Kidney (tissue), 14 donors: ENCODE results near the gene C1QTNF1. TPM values are rescaled to one million over a fixed set of nuclear protein-coding genes. Genes with fewer than 3 reads are reported as not detected.
A peak's percentile ranks its signal among the peaks of the same experiment; 100 is the strongest.

Experiments
- DNase-seq, 5 donors: peaks; one replicate each; pipeline ENCODE4 v3.0.0-alpha.2; 2013 to 2020
- FAIRE-seq: peaks from 2 replicates; lab custom pipeline; 2012; peaks lifted over from hg19 to GRCh38; lab: Jason Lieb, UNC
- H3K27ac ChIP-seq, 2 donors: one replicate each; pipeline ENCODE4 v1.7.0; 2013; ENCODE audit warnings: low read depth in 2 of 2, low read length in 2 of 2, inconsistent platforms in 1 of 2
- H3K27me3 ChIP-seq: one replicate; pipeline ENCODE4 v1.7.1; 2013; ENCODE audit warnings: low read length, inconsistent platforms; ENCODE audit not compliant: control insufficient read depth, insufficient read depth
- H3K36me3 ChIP-seq, 3 donors: one replicate each; pipeline versions ENCODE4 v1.7.0 to v1.7.1; 2013; ENCODE audit warnings: low read length in 3 of 3, control low read depth in 1 of 3, inconsistent platforms in 1 of 3; ENCODE audit not compliant: insufficient read depth in 3 of 3, control insufficient read depth in 2 of 3
- H3K4me1 ChIP-seq, 3 donors: one replicate each; pipeline versions ENCODE4 v1.7.0 to v1.7.1; 2013; ENCODE audit warnings: low read length in 3 of 3, inconsistent platforms in 1 of 3, low read depth in 1 of 3; ENCODE audit not compliant: control insufficient read depth in 2 of 3, insufficient read depth in 2 of 3
- H3K4me3 ChIP-seq, 3 donors: one replicate each; pipeline versions ENCODE4 v1.7.0 to v1.8.1; 2013; ENCODE audit warnings: low read length in 3 of 3, control low read depth in 1 of 3, inconsistent platforms in 1 of 3
- H3K9ac ChIP-seq, 3 donors: one replicate each; pipeline versions ENCODE4 v1.7.0 to v1.7.1; 2013; ENCODE audit warnings: low read length in 3 of 3, control low read depth in 1 of 3, inconsistent platforms in 1 of 3
- H3K9me3 ChIP-seq, 3 donors: one replicate each; pipeline versions ENCODE4 v1.7.0 to v1.7.1; 2013; ENCODE audit warnings: low read length in 3 of 3, control low read depth in 1 of 3, inconsistent platforms in 1 of 3; ENCODE audit not compliant: control insufficient read depth in 2 of 3, insufficient read depth in 1 of 3
- intact Hi-C: fragments of 100-400 bp; cut with DNase I; formaldehyde crosslinking; loops from one replicate; pipeline ENCODE4 v1.11.1; 2022
- polyA plus RNA-seq: library from polyadenylated mRNA; stranded (reverse); fragments of 350-450 nt; fragmentation: Illumina TruSeq; extraction: RNeasy Lipid Tissue Mini Kit (QIAGEN cat#74804); gene quantifications from one replicate; pipeline ENCODE4 v1.2.3, GENCODE V29; 2014; ENCODE audit warnings: low read depth, low replicate concordance; ENCODE audit not compliant: insufficient read depth
- total RNA-seq: library from RNA; stranded (reverse); fragmentation: NEBNext Ultra II Directional; extraction: Animal tissue kit (Norgen Biotek cat#: 25700); gene quantifications from one replicate; pipeline ENCODE4 v1.2.1, GENCODE V29; 2021
- TF ChIP-seq, protein P1 (sequence below): IDR thresholded peaks from 3 replicates; pipeline ENCODE4 v1.5.1; 2012; ENCODE audit warnings: mild to moderate bottlenecking, moderate library complexity, borderline replicate concordance; ENCODE audit not compliant: insufficient read depth; ENCODE audit errors: extremely low read depth
- donor health status: control.
- donor health status: control.
- donor health status: control.
- donor health status: control.
- donor health status: control.
- donor health status: DM: yes; HTN: yes; CAD: no.
- donor health status: Normal renal cell carcinoma (clear cell type).

Gene C1QTNF1
- total and polyA plus RNA-seq, 2 donors from 2014 or later, result 18.0 to 65.2 TPM

- no peaks in the 10 kb centered on the region for H3K9me3 ChIP-seq
- TF ChIP-seq, protein P1, sequence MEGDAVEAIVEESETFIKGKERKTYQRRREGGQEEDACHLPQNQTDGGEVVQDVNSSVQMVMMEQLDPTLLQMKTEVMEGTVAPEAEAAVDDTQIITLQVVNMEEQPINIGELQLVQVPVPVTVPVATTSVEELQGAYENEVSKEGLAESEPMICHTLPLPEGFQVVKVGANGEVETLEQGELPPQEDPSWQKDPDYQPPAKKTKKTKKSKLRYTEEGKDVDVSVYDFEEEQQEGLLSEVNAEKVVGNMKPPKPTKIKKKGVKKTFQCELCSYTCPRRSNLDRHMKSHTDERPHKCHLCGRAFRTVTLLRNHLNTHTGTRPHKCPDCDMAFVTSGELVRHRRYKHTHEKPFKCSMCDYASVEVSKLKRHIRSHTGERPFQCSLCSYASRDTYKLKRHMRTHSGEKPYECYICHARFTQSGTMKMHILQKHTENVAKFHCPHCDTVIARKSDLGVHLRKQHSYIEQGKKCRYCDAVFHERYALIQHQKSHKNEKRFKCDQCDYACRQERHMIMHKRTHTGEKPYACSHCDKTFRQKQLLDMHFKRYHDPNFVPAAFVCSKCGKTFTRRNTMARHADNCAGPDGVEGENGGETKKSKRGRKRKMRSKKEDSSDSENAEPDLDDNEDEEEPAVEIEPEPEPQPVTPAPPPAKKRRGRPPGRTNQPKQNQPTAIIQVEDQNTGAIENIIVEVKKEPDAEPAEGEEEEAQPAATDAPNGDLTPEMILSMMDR, result no peak
- FAIRE-seq (no peak), DNase-seq (no peak)
- H3K27ac ChIP-seq, result no peak overlapping the region
- no peaks in the 10 kb centered on the region for H3K36me3 ChIP-seq
- H3K27me3 ChIP-seq, result no peaks in the 10 kb centered on the region
- H3K9ac ChIP-seq, result no peak overlapping the region
- intact Hi-C loops, result no loop called here
- H3K4me1 ChIP-seq, result peaks cover 0 to 7% (median 0%) of the 10 kb centered on the region in 3 donors
- no peak overlapping the region for H3K4me3 ChIP-seq
Observed at GRCh38 chr17:79071161-79071740, 47.3 kb downstream of the C1QTNF1 start.

DNA sequence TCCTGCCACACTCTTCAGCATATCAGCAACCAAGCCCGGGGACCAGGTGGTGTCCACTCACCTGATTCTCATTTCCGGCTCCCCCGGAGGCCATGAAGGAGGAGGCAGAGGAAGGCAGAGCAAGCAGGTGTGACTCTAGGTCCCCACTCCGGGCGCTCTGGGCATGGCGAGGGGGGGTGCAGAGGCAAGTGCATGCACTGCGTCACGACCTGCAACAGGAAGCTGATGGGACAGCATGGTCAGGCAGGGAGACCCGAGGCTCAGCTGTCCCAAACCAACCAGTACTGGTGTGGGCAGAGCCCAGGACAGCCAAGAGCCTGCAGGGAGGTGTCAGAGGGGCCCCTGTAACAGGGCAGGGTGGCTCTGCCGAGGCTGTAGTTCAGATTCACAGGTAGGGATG is 48.6 kb downstream of the C1QTNF1 start:
- Histone ChIP-seq H3K9me3 (no peaks in the 10 kb centered on the region), H3K36me3 (no peaks in the 10 kb centered on the region), H3K9ac (no peak overlapping the region), H3K4me3 (no peak overlapping the region), H3K27ac (no peak overlapping the region), H3K27me3 (no peaks in the 10 kb centered on the region), H3K4me1 (peaks cover 0 to 7% (median 0%) of the 10 kb centered on the region in 3 donors)
- peak in 1 of 5 donors; percentile 45 for DNase-seq
- FAIRE-seq, result no peak
- intact Hi-C loops, result no loop called here
- TF ChIP-seq, protein P1, result no peak

DNA sequence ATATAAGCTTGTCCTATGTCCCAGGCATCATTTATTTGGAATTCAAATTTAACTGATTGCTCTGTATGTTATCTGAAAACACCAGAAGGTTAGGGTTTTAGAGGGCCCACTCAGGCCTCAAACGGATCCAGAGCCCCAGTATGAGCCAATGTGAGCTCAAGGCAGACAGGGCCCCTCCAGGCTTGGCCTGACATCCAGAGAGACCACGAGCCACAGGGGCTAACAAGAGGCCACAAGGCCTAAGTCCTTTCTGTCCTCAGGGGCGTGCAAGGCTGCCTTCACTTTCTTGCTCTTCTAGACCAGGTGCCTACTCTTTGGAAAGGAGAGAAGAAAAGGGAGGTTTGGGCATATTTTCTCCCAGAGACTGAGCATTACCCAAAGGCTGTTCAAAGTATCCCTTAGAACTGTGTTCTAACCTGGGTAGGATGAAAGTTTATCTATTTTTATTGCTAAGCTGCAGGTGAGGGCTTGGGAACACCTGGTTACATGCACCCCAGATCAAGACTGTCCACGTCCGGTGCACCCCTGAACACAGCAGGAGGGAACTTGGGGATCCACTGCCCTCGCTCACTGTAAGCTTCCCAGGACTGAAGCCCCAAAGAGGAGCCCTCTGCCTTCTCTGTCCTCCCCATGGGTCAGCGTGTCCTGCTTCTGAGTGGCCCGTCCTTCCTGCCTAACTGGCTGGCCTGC is 49.2 kb downstream of the C1QTNF1 start:
- intact Hi-C loops, result no loop called here
- FAIRE-seq, result no peak
- H3K27me3 ChIP-seq, result no peaks in the 10 kb centered on the region

More for the DNA sequence above, 49.2 kb downstream of the C1QTNF1 start:
- Histone ChIP-seq H3K9me3 (no peaks in the 10 kb centered on the region), H3K9ac (no peak overlapping the region), H3K4me3 (no peak overlapping the region), H3K27ac (no peak overlapping the region), H3K4me1 (peaks cover 0 to 7% (median 0%) of the 10 kb centered on the region in 3 donors), H3K36me3 (no peaks in the 10 kb centered on the region)
- TF ChIP-seq, protein P1, result no peak
- DNase-seq, result no peak
